IMR-90 (cell line): ENCODE measurements around the gene CTIF. TPM values are rescaled to one million over a fixed set of nuclear protein-coding genes. Genes with fewer than 3 reads are reported as not detected.

ENCODE experiments used
- ATAC-seq: fragments of 200-7000 bp; cut with Tn5 transposase; 2 replicates; pipeline ENCODE4 v1.9.1; 2020; ENCODE audit warnings: low read depth, mild to moderate bottlenecking, moderate library complexity
- BruUV-seq: library from RNA; stranded (reverse); fragments of 400-500 nt; replicated peaks from 2 replicates; lab custom pipeline; 2021; lab: Mats Ljungman, UMichigan
- CTCF ChIA-PET: fragments of 300-600 bp; formaldehyde crosslinking; extraction: SDS; loops from one replicate; lab custom pipeline; 2021; ENCODE audit warnings: antibody characterized with exemption; lab: Yijun Ruan, JAX
- POLR2A ChIA-PET: fragments of 300-600 bp; sonication (Branson Sonifier 250); formaldehyde crosslinking; loops from one replicate; lab custom pipeline; 2022; ENCODE audit warnings: antibody characterized with exemption; ENCODE audit not compliant: unreplicated experiment; lab: Charles Lee
- DNase-seq: peaks from one replicate; pipeline ENCODE4 v3.0.0; 2013
- H2AFZ ChIP-seq: replicated peaks from 2 replicates; pipeline ENCODE3; 2013; ENCODE audit warnings: low read length, mild to moderate bottlenecking; ENCODE audit not compliant: poor library complexity
- H2AK5ac ChIP-seq: 2 replicates; pipeline ENCODE4 v1.6.1; 2013; ENCODE audit warnings: low read depth, low read length, inconsistent platforms
- H2AK9ac ChIP-seq: replicated peaks from 2 replicates; pipeline ENCODE3; 2013; ENCODE audit warnings: mild to moderate bottlenecking, low read depth, low read length, moderate library complexity; ENCODE audit not compliant: poor library complexity
- H2BK120ac ChIP-seq: 2 replicates; pipeline ENCODE4 v1.6.1; 2013; ENCODE audit warnings: low read depth, low read length, inconsistent platforms
- H2BK15ac ChIP-seq: 3 replicates; pipeline ENCODE4 v1.6.1; 2013; ENCODE audit warnings: low read depth, low read length, inconsistent platforms
- H2BK20ac ChIP-seq: 2 replicates; pipeline ENCODE4 v1.6.1; 2013; ENCODE audit warnings: low read depth, mild to moderate bottlenecking, inconsistent platforms, low read length, moderate library complexity
- H2BK5ac ChIP-seq: 2 replicates; pipeline ENCODE4 v1.6.1; 2013; ENCODE audit warnings: mild to moderate bottlenecking, low read depth, low read length, inconsistent platforms; ENCODE audit not compliant: poor library complexity, severe bottlenecking
- H3K14ac ChIP-seq: replicated peaks from 2 replicates; pipeline ENCODE4 v1.6.1; 2013; ENCODE audit warnings: low read depth, low read length, inconsistent platforms
- H3K18ac ChIP-seq: 2 replicates; pipeline ENCODE4 v1.6.1; 2013; ENCODE audit warnings: low read depth, low read length, control low read depth
- H3K23ac ChIP-seq: 2 replicates; pipeline ENCODE4 v1.6.1; 2013; ENCODE audit warnings: low read depth, low read length, inconsistent platforms
- H3K27ac ChIP-seq: 2 replicates; pipeline ENCODE4 v1.5.1; 2013; ENCODE audit warnings: mild to moderate bottlenecking, control low read depth, low read length; ENCODE audit not compliant: insufficient read depth
- H3K27me3 ChIP-seq: 2 replicates; pipeline ENCODE4 v1.6.1; 2013; ENCODE audit warnings: low read length; ENCODE audit not compliant: control insufficient read depth, insufficient read depth
- H3K36me3 ChIP-seq: 2 replicates; pipeline ENCODE4 v1.6.1; 2013; ENCODE audit warnings: low read length, mixed read lengths; ENCODE audit not compliant: control insufficient read depth, insufficient read depth
- H3K4ac ChIP-seq: 2 replicates; pipeline ENCODE4 v1.6.1; 2013; ENCODE audit warnings: low read depth, low read length, inconsistent platforms
- H3K4me1 ChIP-seq: 2 replicates; pipeline ENCODE4 v1.6.1; 2013; ENCODE audit warnings: low read length, mixed read lengths; ENCODE audit not compliant: control insufficient read depth, insufficient read depth
- H3K4me2 ChIP-seq: 2 replicates; pipeline ENCODE4 v1.6.1; 2013; ENCODE audit warnings: low read depth, mild to moderate bottlenecking, control low read depth, low read length, moderate library complexity
- H3K4me3 ChIP-seq: 2 replicates; pipeline ENCODE4 v1.5.1; 2013; ENCODE audit warnings: low read depth, mild to moderate bottlenecking, control low read depth, low read length, moderate library complexity; ENCODE audit not compliant: insufficient read depth
- H3K56ac ChIP-seq: 2 replicates; pipeline ENCODE4 v1.6.1; 2013; ENCODE audit warnings: low read length, inconsistent platforms; ENCODE audit not compliant: insufficient read depth; ENCODE audit errors: extremely low read depth
- H3K79me1 ChIP-seq, 2 experiments: 2 replicates each; pipeline ENCODE4 v1.6.1; 2013; ENCODE audit warnings: low read length in 2 of 2, inconsistent platforms in 1 of 2, low read depth in 1 of 2
- H3K9ac ChIP-seq: 2 replicates; pipeline ENCODE4 v1.6.1; 2013; ENCODE audit warnings: low read depth, low read length, control low read depth
- H3K9me1 ChIP-seq: 2 replicates; pipeline ENCODE4 v1.6.1; 2013; ENCODE audit warnings: low read length, inconsistent platforms; ENCODE audit not compliant: insufficient read depth
- H3K9me3 ChIP-seq: 2 replicates; pipeline ENCODE4 v1.6.1; 2013; ENCODE audit warnings: low read length; ENCODE audit not compliant: control insufficient read depth, insufficient read depth
- H4K20me1 ChIP-seq: 2 replicates; pipeline ENCODE4 v1.6.1; 2013; ENCODE audit warnings: low read length, inconsistent platforms; ENCODE audit not compliant: insufficient read depth
- H4K5ac ChIP-seq: 2 replicates; pipeline ENCODE4 v1.6.1; 2013; ENCODE audit warnings: mild to moderate bottlenecking, low read depth, low read length, control low read depth
- H4K8ac ChIP-seq, 2 experiments: 2 replicates each; pipeline ENCODE4 v1.6.1; 2013; ENCODE audit warnings: low read depth in 2 of 2, low read length in 2 of 2, control low read depth in 1 of 2, inconsistent platforms in 1 of 2
- H4K91ac ChIP-seq: 2 replicates; pipeline ENCODE4 v1.6.1; 2013; ENCODE audit warnings: low read depth, low read length, inconsistent platforms; ENCODE audit not compliant: insufficient read depth
- BHLHE40 ChIP-seq: fragments of 150-350 bp; IDR thresholded peaks from 2 replicates; pipeline ENCODE4 v1.6.1; 2016; ENCODE audit warnings: mild to moderate bottlenecking, low read depth, low read length
- ELK1 ChIP-seq: fragments of 150-350 bp; IDR thresholded peaks from 2 replicates; pipeline ENCODE4 v1.6.1; 2016; ENCODE audit warnings: low read depth, mild to moderate bottlenecking, low read length, moderate library complexity, borderline replicate concordance
- FOS ChIP-seq: fragments of 150-350 bp; IDR thresholded peaks from 2 replicates; pipeline ENCODE4 v1.6.1; 2016; ENCODE audit warnings: low read depth, low read length
- MXI1 ChIP-seq: IDR thresholded peaks from 2 replicates; pipeline ENCODE4 v1.6.1; 2012; ENCODE audit warnings: low read depth, mild to moderate bottlenecking, low read length, moderate library complexity, borderline replicate concordance
- NFE2L2 ChIP-seq: fragments of 150-350 bp; IDR thresholded peaks from 2 replicates; pipeline ENCODE4 v1.6.1; 2016; ENCODE audit warnings: low read depth, mild to moderate bottlenecking, low read length
- POLR2A ChIP-seq: IDR thresholded peaks from 2 replicates; pipeline ENCODE4 v1.6.1; 2012; ENCODE audit warnings: mild to moderate bottlenecking, low read depth, low read length
- RCOR1 ChIP-seq: IDR thresholded peaks from 2 replicates; pipeline ENCODE4 v1.6.1; 2012; ENCODE audit warnings: mild to moderate bottlenecking, low read length, improper control_type of control experiment; ENCODE audit not compliant: insufficient replicate concordance
- RFX5 ChIP-seq: IDR thresholded peaks from 2 replicates; pipeline ENCODE4 v1.8.0; 2012; ENCODE audit warnings: low read depth, mild to moderate bottlenecking, low read length, moderate library complexity
- WGBS, 2 experiments: methylation state at CpG; one replicate each; pipeline versions ENCODE4 v1.1.5 to v1.1.7; 2013; ENCODE audit warnings: missing lambda C conversion rate in 2 of 2; ENCODE audit not compliant: insufficient read length in 1 of 2; ENCODE audit errors: extremely low coverage in 2 of 2; 5-methylcytosine and 5-hydroxymethylcytosine counted together
- dilution Hi-C: fragments of 300-500 bp; cut with HindIII; formaldehyde crosslinking; loops from one replicate; pipeline ENCODE4 v1.14.3; 2018; ENCODE audit warnings: low sequenced_read_pairs; ENCODE audit not compliant: unreplicated experiment
- in situ Hi-C: fragments of 300-500 bp; cut with MboI; formaldehyde crosslinking; loops from 3 replicates; pipeline ENCODE4 v1.14.3; 2019; ENCODE audit warnings: low sequenced_read_pairs, inconsistent platforms, mixed read lengths
- intact Hi-C: fragments of 100-400 bp; cut with micrococcal nuclease; formaldehyde crosslinking; loops from 2 replicates; pipeline ENCODE4 v1.10.0; 2022
- polyA plus RNA-seq, 3 experiments: library from polyadenylated mRNA; depleted of rRNA; stranded (reverse); fragments of >200 nt; gene quantifications; 2 replicates each; pipeline ENCODE4 v1.2.3, GENCODE V29; 2012; ENCODE audit warnings: low replicate concordance in 1 of 3
- total RNA-seq: library from RNA; depleted of rRNA; stranded (reverse); fragments of >200 nt; gene quantifications from 2 replicates; pipeline ENCODE4 v1.2.3, GENCODE V29; 2012
- TF ChIP-seq, protein P1 (sequence below): conservative IDR thresholded peaks from 2 replicates; pipeline ENCODE4 v1.5.1; 2012; ENCODE audit warnings: mild to moderate bottlenecking, low read depth, low read length, improper control_type of control experiment

CTIF gene
- total and polyA plus RNA-seq, 2 of the 4 experiments (the other 2 are of a cell fraction) = 25.1 to 57.0 TPM

GRCh38 chr18:48545757-48546321 lies 7.0 kb downstream of the CTIF start (continued):
- TF ChIP-seq RCOR1 = no peak
- peak; percentile 94 for TF ChIP-seq NFE2L2

DNA sequence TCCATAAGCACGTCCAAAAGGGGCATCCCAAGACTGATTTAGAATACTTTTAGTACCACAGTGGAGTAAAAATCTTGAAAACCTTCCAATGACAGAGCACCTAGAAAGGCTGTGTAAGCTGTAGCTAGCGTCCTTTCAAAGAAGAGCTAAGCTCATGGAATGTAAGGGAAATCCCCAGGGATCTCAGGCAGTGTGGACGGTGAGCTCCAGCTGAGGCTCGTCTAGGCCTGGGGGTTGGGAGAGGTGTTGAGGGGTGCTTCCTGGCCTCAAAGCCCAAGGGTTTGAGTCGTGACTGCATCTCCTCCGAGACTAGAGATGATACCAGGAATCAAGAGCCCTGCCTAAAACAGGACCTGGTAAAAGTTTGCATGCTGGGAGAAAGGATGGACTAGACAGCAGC lies 7.6 kb downstream of the CTIF start:
- ChIA-PET CTCF (no interaction called here), POLR2A (no interaction called here)
- Histone ChIP-seq H3K4ac (peak overlapping the region; percentile 91), H2BK15ac (peak overlapping the region; percentile 80; the same call in 1 of the 3 replicates), H3K36me3 (peaks cover 6% of the 10 kb centered on the region), H3K4me1 (peaks cover 58% of the 10 kb centered on the region), H4K8ac (peak overlapping the region; percentile 21 to 78), H3K79me1 (peaks cover 58 to 98% of the 10 kb centered on the region in 2 experiments), H3K23ac (peak overlapping the region; percentile 96), H3K27ac (peak overlapping the region; percentile 59), H2AFZ (peak overlapping the region; percentile 61), H3K14ac (peak overlapping the region; percentile 92), H2BK20ac (peak overlapping the region; percentile 27), H3K56ac (peak overlapping the region; percentile 28; the same call in 1 of the 2 replicates), H2BK120ac (peak overlapping the region; percentile 86), H3K27me3 (no peaks in the 10 kb centered on the region), H4K5ac (peak overlapping the region; percentile 25), H3K18ac (peak overlapping the region; percentile 47), H4K20me1 (peaks cover 99% of the 10 kb centered on the region), H3K4me3 (no peak overlapping the region), H2AK5ac (peak overlapping the region; percentile 75), H4K91ac (peak overlapping the region; percentile 89), H3K9me1 (peaks cover 74% of the 10 kb centered on the region), H3K4me2 (peak overlapping the region; percentile 48), H3K9ac (peak overlapping the region; percentile 31), H3K9me3 (no peaks in the 10 kb centered on the region), H2BK5ac (peak overlapping the region; percentile 79), H2AK9ac (peak overlapping the region; percentile 65)
- 0% methylated on average over 2 of the region's 6 CpGs; no CpG with 5 or more reads in 1 of the 2 experiments for WGBS, 2 experiments
- in situ Hi-C loops = loop anchor here (5.0 to 25.0 kb wide), 2 partner anchors 116 to 391 kb away; no protein-coding TSS in a partner anchor
- DNase-seq (peak; percentile 81), ATAC-seq (peak; percentile 38)
- intact Hi-C loops = no loop called here
- peak; percentile 95 for TF ChIP-seq RFX5
- TF ChIP-seq MXI1 = no peak
- TF ChIP-seq NFE2L2 = 0 out of 2 replicates have a peak, but pooled peaks have one; percentile 30
- no peak for TF ChIP-seq BHLHE40
- TF ChIP-seq, protein P1, sequence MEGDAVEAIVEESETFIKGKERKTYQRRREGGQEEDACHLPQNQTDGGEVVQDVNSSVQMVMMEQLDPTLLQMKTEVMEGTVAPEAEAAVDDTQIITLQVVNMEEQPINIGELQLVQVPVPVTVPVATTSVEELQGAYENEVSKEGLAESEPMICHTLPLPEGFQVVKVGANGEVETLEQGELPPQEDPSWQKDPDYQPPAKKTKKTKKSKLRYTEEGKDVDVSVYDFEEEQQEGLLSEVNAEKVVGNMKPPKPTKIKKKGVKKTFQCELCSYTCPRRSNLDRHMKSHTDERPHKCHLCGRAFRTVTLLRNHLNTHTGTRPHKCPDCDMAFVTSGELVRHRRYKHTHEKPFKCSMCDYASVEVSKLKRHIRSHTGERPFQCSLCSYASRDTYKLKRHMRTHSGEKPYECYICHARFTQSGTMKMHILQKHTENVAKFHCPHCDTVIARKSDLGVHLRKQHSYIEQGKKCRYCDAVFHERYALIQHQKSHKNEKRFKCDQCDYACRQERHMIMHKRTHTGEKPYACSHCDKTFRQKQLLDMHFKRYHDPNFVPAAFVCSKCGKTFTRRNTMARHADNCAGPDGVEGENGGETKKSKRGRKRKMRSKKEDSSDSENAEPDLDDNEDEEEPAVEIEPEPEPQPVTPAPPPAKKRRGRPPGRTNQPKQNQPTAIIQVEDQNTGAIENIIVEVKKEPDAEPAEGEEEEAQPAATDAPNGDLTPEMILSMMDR = no peak
- TF ChIP-seq ELK1 = no peak
- no peak for TF ChIP-seq FOS
- TF ChIP-seq POLR2A = no peak
- dilution Hi-C loops = no loop called here
- no TSS peak for BruUV-seq
